ENCODE measurements around the gene TRIP13.
"Not testable (repeated sequence)": the region's sequence is repeated elsewhere in the genome, so short reads cannot be mapped to it uniquely, and the experiment has no call there.

Gene TRIP13

DNA sequence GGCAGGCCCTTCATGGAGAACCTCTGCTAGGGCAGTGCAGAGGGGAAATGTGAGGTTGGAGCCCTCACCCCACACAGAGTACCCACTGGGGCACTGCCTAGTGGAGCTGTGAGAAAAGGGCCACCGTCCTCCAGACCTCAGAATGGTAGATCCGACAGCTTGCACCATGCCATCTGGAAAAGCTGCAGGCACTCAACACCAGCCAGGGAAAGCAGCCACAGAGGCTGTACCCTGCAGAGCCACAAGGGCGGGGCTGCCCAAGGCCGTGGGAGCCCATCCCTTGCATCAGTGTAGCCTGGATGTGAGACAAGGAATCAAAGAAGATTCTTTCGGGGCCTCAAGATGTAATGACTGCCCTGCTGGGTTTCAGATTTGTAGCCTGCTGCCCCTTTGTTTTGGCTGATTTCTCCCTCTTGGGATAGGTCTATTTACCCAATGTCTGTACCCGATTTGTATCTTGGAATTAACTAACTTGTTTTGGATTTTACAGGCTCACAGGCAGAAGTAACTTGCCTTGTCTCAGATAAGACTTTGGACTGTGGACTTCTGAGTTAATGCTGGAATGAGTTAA lies 25.3 kb upstream of the TRIP13 start:
- in situ Hi-C loops (cut with HindIII; ENCODE audit: low pct_ligation_motif_present, low pct_unique_long_range_greater_than_20kb, low sequenced_read_pairs), result no loop called here
- no peak for DNase-seq

DNA sequence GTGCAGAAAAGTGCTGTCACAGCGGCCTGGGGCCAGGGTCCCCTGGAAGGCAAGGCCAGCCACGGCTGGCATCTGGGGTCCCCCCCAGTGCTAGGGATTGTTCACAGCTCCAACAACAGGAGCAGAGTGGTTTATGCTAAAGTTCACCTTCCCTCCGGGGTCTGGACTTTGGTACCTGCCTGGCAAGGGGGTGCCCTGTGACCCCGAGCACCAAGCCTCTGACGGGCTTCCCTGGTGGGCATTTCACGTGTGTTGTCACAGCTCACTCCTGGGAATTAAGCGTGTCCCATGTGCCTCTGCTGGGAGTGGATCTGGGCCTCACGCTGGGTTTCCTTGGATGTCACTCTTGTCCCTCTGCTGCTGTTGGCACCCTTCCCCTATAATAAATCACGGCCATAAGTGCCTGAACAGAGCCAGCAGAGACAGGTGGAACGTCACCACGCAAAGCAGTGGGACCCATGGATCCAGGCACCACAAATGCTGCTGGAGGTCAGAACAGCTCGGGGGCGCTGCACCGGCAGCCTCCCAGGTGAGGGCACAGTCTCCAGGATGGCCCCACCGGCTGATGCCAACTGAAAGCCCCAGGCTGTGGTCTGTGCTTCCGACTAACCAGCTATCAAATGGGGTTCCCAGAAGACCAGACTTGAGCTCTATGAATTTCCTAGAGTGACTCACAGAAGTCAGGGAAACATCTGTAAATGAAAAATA lies 24.1 kb upstream of the TRIP13 start:
- in situ Hi-C loops (cut with HindIII; ENCODE audit: low pct_ligation_motif_present, low pct_unique_long_range_greater_than_20kb, low sequenced_read_pairs), result no loop called here
- no peak for DNase-seq

DNA sequence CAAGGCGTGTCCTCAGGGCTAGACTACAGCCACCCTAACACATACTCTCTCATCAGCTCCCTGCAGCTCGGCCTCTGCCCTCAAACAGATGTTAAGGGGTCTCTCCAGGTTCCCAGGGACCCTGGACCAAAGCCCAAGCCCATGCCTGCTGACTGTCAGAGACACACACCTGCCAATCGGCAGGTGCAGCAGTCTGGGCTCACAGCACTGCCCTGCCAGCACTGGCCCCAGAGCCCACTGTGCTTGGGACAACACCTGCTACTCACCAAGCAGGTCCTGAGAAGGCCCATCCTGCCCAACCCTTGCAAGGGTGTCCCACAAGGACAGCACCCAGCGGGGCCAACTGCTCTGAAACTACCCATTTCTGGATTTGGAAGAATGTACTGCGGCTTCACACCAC lies 21.7 kb upstream of the TRIP13 start:
- in situ Hi-C loops (cut with HindIII; ENCODE audit: low pct_ligation_motif_present, low pct_unique_long_range_greater_than_20kb, low sequenced_read_pairs), result no loop called here
- no peak for DNase-seq

DNA sequence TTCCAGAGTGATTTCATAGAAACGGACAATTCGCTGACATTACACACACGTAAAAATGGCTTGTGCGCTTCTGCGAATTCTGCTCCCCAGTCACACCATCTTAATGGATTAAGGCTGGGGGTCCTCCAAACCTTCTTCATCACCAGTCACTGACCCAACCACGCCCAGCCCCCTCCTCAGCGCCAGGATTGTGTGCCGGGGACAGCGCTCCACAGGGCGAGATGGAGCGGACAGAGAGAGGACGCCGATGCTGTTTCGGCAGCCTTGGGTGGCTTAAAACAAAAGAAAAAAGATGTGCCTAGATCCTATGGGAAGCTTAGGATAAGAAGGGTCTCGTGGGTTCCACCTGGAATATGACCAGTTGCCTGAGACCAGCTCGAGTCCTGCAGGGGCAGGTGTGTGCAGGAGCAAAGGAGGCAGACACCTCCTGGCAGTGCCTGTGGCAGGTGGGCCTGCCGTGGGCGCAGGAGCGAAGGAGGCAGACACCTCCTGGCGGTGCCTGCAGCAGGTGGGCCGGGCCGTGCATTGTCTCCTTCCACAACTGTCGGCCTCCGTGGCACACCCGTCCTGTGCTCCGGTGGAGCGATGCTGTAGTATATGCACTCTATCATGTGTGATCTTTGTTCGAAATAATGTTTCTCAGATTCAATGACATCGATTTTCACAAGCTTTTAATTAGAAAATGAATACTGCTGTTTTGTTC lies 20.9 kb upstream of the TRIP13 start:
- in situ Hi-C loops (cut with HindIII; ENCODE audit: low pct_ligation_motif_present, low pct_unique_long_range_greater_than_20kb, low sequenced_read_pairs), result no loop called here
- DNase-seq, result no peak

DNA sequence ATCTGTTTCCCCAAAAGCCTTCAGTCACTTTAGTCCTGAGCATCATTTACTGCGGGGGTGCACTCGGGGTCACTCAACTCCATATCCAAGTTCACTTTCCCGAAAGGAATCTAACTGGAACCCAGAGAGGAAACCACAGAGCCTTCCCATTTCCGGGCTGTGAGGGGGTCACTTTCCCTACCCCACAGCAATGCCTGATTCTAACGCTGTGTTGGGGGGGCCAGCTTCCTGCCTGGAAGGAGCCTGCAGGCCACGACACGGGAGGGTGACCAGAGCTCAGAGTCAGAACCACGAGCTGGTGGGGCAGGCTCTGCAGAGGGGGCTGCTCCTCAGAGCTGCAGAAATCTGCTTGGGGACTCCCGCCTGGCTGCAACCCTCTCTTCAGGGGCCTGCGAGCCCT lies 20.4 kb upstream of the TRIP13 start:
- in situ Hi-C loops (cut with HindIII; ENCODE audit: low pct_ligation_motif_present, low pct_unique_long_range_greater_than_20kb, low sequenced_read_pairs), result no loop called here
- DNase-seq, result no peak

DNA sequence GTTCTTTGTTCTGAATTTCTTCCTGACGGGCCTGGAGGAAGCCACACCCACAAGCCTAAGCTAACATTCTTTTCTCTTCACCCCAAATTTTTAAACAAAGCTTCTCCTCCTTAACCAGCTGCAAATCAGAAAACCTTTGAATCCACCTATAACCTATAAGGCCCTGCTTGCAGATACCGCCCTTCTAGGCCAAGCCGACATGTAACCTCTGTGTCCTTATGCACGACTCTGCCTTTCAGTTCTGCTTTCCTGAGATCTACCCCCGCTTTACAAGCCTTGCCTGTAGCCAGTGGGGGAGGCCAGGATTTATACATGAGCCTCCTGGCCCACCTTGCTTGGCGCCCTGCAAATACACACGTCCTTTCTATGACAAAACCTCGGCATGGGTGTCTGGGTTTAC lies 19.4 kb upstream of the TRIP13 start:
- in situ Hi-C loops (cut with HindIII; ENCODE audit: low pct_ligation_motif_present, low pct_unique_long_range_greater_than_20kb, low sequenced_read_pairs), result no loop called here
- no peak for DNase-seq

DNA sequence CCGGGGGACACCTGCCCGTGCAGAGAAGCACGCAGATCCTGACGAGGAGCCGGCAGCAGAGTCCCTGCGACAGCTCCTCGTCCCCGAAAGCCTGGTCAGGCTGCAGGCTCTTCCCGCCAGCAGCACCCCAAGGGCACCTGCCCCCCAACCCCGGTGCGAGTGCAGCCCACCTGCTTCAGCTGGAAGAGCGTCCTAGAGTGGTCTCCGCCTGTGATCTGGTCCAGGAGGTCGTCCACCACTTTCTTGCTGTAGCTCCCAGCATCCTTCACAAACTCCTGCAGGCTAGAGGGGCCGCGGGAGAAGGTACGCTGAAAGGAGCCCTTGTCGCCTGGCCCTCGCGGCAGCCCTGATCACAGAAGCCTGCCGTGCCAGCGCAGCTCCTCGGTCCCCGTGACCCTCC lies 16.8 kb upstream of the TRIP13 start:
- in situ Hi-C loops (cut with HindIII; ENCODE audit: low pct_ligation_motif_present, low pct_unique_long_range_greater_than_20kb, low sequenced_read_pairs), result no loop called here
- DNase-seq, result no peak

DNA sequence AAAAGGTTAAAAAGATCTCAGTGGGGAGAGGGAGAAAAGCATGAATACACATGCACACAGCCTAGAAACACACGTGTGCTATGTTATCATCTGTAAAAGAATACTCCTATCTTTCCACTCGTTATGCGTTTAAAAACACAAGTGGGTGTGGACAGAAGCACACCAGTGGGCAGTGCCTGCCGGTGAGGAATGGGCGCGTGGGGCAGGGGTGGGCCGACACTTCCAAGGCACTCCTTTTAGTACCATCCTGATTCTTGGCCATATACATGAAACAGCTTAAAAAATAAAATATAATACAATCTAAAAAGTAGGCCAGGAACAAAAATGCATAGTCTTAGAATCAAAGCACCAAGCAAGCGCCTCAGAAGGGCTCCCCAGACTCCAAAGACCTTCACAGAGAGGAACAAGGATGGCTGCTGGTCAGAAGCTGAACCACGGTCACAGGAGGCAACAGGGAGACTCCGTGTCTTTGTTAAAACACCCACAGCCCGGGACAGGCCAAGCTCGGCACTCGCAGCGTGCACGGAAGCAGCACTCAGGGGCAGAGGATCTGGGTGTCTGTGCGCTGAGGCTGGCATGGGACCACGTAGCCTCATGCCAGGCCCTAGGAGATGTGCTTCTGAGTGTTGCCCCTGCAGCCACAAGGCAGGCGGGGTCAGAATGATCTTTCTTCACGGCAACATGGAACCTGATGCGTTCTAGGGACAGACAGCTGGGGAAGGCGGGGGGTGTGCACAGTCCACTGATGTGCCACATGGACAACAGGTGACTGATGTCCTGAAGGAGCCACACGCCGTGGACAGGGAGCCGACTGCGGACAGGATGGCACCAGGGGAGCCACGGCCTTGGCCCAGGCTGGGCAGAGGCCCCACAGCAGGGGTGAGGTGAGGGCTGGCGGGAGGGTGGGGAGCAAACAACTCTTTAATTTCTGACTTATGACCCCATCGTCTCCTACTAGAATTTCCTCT lies 16.0 kb upstream of the TRIP13 start:
- no peak for DNase-seq
- in situ Hi-C loops (cut with HindIII; ENCODE audit: low pct_ligation_motif_present, low pct_unique_long_range_greater_than_20kb, low sequenced_read_pairs), result no loop called here

DNA sequence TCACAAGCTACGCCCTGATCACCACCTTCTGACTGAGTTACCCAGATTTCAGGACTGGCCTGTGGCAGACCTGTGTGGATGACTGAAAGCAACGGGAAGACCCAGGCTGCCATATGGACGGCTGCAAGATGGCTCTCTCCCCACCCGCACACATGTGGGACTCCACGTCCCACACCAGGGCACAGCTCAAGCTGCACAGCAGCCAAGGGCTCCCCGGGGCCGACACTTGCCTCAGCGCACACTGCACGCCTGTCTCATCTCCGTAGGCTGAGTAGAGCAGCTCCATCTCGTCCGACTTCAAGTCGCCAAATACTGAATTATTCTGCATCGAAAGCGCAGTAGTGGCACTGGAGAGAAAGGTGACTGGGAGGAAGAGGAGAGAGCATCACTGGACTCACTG lies 14.6 kb upstream of the TRIP13 start:
- no peak for DNase-seq
- in situ Hi-C loops (cut with HindIII; ENCODE audit: low pct_ligation_motif_present, low pct_unique_long_range_greater_than_20kb, low sequenced_read_pairs), result no loop called here

DNA sequence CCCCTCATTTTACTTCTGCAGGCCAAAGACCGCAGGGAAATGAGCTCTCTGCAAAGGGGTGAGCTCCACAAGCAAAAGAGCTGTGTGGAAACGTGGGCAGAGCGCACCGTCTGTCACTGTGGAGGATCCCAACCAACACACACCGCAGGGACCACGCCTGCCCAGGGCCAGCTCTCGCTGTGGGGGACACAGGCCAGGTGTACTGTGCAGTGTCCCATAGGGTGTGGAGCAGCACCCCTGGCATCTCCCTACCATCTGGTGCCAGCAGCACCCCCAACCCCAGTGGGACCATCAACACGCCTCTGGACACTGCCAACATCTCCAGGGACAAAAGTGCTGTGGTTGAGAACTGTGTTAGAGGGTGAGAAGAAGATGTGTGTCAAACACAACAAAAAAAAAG lies 14.0 kb upstream of the TRIP13 start:
- DNase-seq; in situ Hi-C loops (cut with HindIII; ENCODE audit: low pct_ligation_motif_present, low pct_unique_long_range_greater_than_20kb, low sequenced_read_pairs): not testable (repeated sequence)

DNA sequence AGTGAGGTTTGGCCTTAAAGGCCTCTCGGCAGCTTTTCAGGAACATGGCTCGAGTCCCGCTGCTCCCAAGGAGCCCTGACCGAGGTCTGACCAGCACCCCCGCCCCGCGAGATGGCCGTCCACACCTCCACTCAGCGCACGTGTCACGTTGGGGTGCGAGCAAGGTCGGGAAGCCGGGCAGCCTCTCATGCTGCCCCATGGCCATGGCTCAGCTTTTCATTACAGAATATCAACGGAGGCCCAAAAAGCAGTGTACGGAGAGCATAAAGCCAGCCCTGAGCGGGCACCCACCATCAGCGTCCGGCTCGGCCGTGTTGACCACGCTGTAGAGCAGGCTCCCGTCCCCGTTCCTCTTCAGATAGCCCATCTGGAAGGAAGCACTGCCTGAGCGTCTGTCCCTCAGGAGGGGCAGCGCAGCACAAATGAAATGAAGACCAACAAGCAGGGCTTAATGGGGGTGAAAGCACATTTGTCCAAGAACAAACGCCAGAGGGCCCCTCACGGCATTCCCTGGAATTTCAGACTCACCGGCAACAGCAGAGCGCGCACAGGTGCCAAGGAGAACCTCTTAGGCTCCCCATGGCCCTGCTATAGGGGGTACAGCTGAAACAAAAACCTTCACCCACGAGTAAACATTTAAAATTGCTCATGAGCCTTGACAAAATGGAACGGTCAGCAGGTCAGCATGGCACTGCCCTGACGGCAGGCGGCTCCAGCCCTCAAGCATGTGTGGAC lies 11.7 kb upstream of the TRIP13 start:
- no peak for DNase-seq
- in situ Hi-C loops (cut with HindIII; ENCODE audit: low pct_ligation_motif_present, low pct_unique_long_range_greater_than_20kb, low sequenced_read_pairs), result no loop called here

DNA sequence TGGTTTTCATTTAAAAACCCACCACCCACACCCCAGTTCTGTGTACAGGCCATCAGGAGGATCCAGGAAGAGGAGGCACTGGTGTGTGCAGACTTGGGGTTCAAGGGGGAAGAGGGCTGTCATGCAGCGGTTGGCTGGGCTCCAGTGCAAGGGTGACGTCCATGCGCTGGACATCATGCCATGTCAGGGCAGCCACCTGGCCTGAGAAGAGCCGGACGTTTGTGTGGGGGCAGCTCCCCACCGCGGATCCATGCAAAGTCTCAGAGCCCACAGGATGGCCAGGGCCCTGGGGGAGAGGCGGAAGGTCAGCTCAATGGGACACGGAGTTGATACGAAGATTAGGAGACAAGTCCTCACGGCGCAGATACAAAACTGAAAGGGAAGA lies 11.1 kb upstream of the TRIP13 start:
- no peak for DNase-seq
- in situ Hi-C loops (cut with HindIII; ENCODE audit: low pct_ligation_motif_present, low pct_unique_long_range_greater_than_20kb, low sequenced_read_pairs), result no loop called here

DNA sequence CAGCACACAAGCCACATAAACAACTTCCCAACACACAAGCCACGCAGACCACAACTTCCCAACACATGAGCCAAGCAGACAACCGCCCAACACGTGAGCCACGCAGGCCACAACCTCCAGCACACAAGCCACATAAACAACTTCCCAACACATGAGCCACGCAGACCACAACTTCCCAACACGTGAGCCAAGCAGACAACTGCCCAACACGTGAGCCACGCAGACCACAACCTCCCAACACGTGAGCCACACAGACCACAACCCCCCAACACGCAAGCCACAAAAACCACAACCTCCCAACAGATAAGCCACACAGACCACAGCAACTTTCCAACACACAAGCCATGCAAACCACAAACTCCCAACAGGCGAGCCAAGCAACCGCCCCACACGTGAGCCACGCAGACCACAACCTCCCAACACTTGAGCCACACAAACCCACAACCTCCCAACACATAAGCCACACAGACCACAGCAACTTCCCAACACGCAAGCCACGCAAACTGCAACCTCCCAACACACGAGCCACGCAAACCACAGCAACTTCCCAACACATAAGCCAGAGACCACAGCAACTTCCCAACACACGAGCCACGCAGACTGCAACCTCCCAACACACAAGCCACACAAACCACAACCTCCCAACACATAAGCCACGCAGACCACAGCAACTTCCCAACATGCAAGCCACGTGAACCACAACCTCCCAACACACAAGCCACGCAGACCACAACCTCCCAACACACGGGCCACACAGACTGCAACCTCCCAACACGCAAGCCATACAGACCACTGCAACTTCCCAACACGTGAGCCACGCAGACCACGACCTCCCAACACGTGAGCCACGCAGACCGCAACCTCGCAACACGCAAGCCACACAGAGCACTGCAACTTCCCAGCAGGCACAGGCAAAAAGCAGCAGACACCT lies 10.2 kb upstream of the TRIP13 start:
- no peak for DNase-seq
- in situ Hi-C loops (cut with HindIII; ENCODE audit: low pct_ligation_motif_present, low pct_unique_long_range_greater_than_20kb, low sequenced_read_pairs), result no loop called here

DNA sequence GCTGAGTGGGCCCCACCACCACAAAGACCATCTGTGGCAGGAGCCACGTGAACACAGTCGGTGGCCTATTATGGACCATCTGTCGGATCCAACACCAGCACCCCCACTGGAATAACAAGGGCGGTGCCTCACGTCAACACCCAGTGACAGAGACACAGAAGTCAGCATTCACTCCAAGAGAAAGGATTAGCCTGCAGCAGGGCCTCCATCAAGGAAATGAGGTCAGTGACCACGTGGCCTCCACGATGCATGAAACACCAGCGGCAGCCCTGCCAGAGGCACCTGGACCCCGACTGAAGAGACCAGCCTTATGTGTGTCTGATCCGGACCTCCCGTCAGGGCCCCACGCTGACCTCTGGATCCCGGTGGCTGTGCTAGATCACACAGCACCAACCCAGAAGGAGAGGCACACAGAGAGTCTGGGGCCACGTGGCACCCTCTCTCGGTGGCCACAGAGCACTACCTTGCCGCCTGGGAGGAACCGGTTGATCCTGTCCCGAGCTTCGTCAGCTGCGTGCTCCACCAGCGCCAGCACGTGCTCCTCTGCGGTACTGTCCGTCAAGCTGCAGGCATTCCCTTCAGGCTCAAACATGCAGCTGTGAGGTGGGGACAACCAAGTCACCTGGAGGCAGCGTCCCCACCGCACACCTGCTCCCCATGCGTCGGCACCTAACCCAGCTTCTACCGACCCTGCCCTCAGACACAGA lies 9.1 kb upstream of the TRIP13 start:
- DNase-seq, result no peak
- in situ Hi-C loops (cut with HindIII; ENCODE audit: low pct_ligation_motif_present, low pct_unique_long_range_greater_than_20kb, low sequenced_read_pairs), result no loop called here

DNA sequence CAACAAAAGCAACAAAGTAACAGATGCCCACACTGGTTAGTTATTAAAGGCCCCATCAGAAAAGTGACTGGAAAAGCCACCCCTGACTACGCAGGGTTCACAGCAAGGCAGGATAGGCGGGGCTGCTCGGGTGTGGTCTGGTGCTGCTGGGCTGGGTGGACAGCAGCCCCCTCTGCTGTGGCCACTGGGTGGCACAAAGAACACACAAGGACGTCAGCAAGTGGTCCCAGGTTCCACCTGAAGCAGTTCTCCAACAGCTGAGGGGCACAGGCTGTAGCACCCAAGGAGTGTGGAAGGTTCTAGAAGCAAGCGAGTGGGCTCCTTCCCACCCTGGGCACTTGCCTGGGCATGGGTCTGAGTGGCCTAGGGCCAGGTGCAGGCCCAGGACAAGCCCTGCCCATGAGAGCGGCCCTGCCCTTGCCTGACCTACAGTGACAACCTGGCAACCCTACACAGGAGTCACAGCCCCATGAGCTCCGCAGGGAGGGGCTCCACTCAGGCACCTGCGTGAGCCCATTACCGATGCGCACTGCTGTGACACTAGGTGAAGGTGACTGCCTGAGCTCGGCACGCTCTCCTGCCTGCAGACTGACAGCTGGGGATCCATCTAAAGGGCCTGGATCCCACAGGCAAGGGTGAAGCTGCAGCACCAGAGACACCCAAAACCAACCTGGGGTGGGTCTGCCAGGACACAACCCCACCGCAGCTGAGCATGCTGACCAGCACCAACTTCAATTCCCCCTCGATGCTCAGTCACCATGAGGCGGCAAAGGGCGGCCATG lies 8.1 kb upstream of the TRIP13 start:
- DNase-seq, result no peak
- in situ Hi-C loops (cut with HindIII; ENCODE audit: low pct_ligation_motif_present, low pct_unique_long_range_greater_than_20kb, low sequenced_read_pairs), result no loop called here

DNA sequence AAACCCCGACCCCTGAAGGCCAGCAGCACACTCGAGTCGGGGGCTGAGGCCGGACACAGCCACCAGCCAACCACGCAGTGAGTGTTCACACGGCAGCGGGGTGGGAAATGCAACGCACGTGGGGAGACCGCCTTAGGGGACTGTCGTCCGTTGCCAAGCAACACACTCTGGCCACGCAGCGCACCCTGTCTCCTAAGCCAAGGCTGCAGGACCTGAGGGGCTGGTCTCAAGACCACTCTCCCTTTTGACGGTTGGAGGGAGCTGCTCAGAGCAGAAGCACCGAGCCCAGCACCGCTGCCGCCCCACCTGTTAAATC lies 7.6 kb upstream of the TRIP13 start:
- in situ Hi-C loops (cut with HindIII; ENCODE audit: low pct_ligation_motif_present, low pct_unique_long_range_greater_than_20kb, low sequenced_read_pairs), result no loop called here
- no peak for DNase-seq
